OCI-LY1 (cell line): ENCODE results near the gene NAT16.
A peak's percentile ranks its signal among the peaks of the same experiment; 100 is the strongest.

ENCODE experiments used
- H2AFZ ChIP-seq: fragments of 200-600 bp; sonication (generic), shearing (Covaris generic); 2 replicates; pipeline ENCODE4 v1.6.0; 2014; ENCODE audit warnings: antibody characterized with exemption, mild to moderate bottlenecking, low read length
- H3F3A ChIP-seq: fragments of 200-600 bp; sonication (generic), shearing (Covaris generic); 2 replicates; pipeline ENCODE4 v1.6.0; 2014; ENCODE audit warnings: mild to moderate bottlenecking, antibody characterized with exemption, low read length, moderate library complexity; ENCODE audit not compliant: insufficient read depth
- H3K27ac ChIP-seq: fragments of 200-600 bp; sonication (generic); 2 replicates; pipeline ENCODE4 v1.5.1; 2014; ENCODE audit warnings: low read length, mixed run types, mild to moderate bottlenecking, low read depth; ENCODE audit not compliant: poor library complexity, severe bottlenecking
- H3K27me3 ChIP-seq: fragments of 200-600 bp; sonication (generic); 2 replicates; pipeline ENCODE4 v1.6.0; 2014; ENCODE audit warnings: antibody characterized with exemption, mild to moderate bottlenecking, low read length, moderate library complexity; ENCODE audit not compliant: insufficient read depth
- H3K36me3 ChIP-seq: fragments of 200-600 bp; sonication (generic); 2 replicates; pipeline ENCODE4 v1.6.1; 2014; ENCODE audit warnings: mild to moderate bottlenecking, antibody characterized with exemption, low read length, moderate library complexity, mixed read lengths; ENCODE audit not compliant: insufficient read depth
- H3K4me1 ChIP-seq: fragments of 200-600 bp; sonication (generic); 2 replicates; pipeline ENCODE4 v1.5.1; 2014; ENCODE audit warnings: mild to moderate bottlenecking, low read length, moderate library complexity; ENCODE audit not compliant: insufficient read depth, severe bottlenecking
- H3K4me2 ChIP-seq: fragments of 200-600 bp; sonication (generic), shearing (Covaris generic); 2 replicates; pipeline ENCODE4 v1.6.1; 2014; ENCODE audit warnings: low read length
- H3K4me3 ChIP-seq: fragments of 200-600 bp; sonication (generic); 2 replicates; pipeline ENCODE4 v1.5.1; 2014; ENCODE audit warnings: low read length, low read depth, mild to moderate bottlenecking, mixed read lengths; ENCODE audit not compliant: poor library complexity, severe bottlenecking
- H3K79me2 ChIP-seq: fragments of 200-600 bp; shearing (Covaris generic); 2 replicates; pipeline ENCODE4 v1.6.1; 2016; ENCODE audit warnings: mixed run types, low read length, mixed read lengths; ENCODE audit not compliant: insufficient read depth
- H3K9ac ChIP-seq: fragments of 200-600 bp; sonication (generic), shearing (Covaris generic); 2 replicates; pipeline ENCODE4 v1.6.1; 2014; ENCODE audit warnings: mild to moderate bottlenecking, low read length, mixed read lengths
- H3K9me2 ChIP-seq: fragments of 200-600 bp; sonication (generic), shearing (Covaris generic); 2 replicates; pipeline ENCODE4 v1.6.1; 2014; ENCODE audit warnings: low read depth, mild to moderate bottlenecking, low read length, mixed read lengths
- H3K9me3 ChIP-seq: fragments of 200-600 bp; shearing (Covaris generic); 2 replicates; pipeline ENCODE4 v1.6.1; 2014; ENCODE audit warnings: low read length, mixed read lengths
- H4K20me1 ChIP-seq: fragments of 200-600 bp; sonication (generic), shearing (Covaris generic); 2 replicates; pipeline ENCODE4 v1.6.0; 2016; ENCODE audit warnings: mild to moderate bottlenecking, low read length; ENCODE audit not compliant: insufficient read depth
- EZH2 ChIP-seq: fragments of 200-600 bp; sonication (generic), shearing (Covaris generic); IDR thresholded peaks from 2 replicates; pipeline ENCODE4 v1.8.0; 2017; ENCODE audit warnings: borderline replicate concordance, mixed run types, mild to moderate bottlenecking, antibody characterized with exemption, low read length, moderate library complexity, mixed read lengths
- TF ChIP-seq, protein P1 (sequence below): fragments of 200-600 bp; sonication (generic), shearing (Covaris generic); IDR thresholded peaks from 2 replicates; pipeline ENCODE4 v1.5.1; 2017; ENCODE audit warnings: mild to moderate bottlenecking, antibody characterized with exemption, low read length, moderate library complexity, mixed read lengths

The NAT16 gene

DNA sequence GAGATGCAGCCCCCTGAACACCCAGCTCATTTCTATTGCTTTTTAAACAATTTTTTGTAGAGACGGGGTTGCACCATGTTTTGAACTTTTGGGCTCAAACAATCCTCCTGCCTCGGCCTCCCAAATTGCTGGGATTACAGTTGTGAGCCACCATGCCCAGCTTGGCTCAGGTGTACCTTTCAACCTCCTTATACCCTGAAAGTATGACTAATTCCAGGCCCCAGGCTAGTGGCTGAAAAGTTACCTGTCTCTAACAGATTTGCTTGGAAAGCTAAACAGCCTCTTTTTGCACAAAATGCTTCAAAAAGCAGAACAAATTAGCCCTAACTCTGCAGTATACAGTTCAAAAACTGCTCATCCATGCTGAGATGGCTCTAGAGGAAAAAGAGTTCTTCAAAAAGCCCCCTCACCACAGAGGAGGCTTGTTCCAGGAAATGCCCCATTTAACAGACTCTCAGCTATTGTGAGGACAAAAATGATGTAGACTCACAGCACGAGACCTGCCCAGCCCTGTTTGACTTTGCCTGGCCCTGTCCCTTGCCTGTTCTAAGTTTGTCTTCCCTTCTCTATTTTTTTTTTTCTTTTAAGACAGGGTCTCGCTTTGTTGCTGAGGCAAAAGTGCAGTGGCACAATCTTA is 39.2 kb downstream of the NAT16 start:
- Histone ChIP-seq H3K4me3 (no peak overlapping the region), H3K36me3 (no peaks in the 10 kb centered on the region), H3K79me2 (no peaks in the 10 kb centered on the region), H2AFZ (no peak overlapping the region), H3K9me2 (no peaks in the 10 kb centered on the region), H4K20me1 (no peaks in the 10 kb centered on the region), H3K27ac (no peak overlapping the region), H3K4me1 (peaks cover 7% of the 10 kb centered on the region), H3K27me3 (peaks cover 8% of the 10 kb centered on the region; the same call in 1 of the 2 replicates), H3K9me3 (no peaks in the 10 kb centered on the region), H3K4me2 (no peak overlapping the region), H3F3A (no peaks in the 10 kb centered on the region), H3K9ac (no peak overlapping the region)
- TF ChIP-seq, protein P1, sequence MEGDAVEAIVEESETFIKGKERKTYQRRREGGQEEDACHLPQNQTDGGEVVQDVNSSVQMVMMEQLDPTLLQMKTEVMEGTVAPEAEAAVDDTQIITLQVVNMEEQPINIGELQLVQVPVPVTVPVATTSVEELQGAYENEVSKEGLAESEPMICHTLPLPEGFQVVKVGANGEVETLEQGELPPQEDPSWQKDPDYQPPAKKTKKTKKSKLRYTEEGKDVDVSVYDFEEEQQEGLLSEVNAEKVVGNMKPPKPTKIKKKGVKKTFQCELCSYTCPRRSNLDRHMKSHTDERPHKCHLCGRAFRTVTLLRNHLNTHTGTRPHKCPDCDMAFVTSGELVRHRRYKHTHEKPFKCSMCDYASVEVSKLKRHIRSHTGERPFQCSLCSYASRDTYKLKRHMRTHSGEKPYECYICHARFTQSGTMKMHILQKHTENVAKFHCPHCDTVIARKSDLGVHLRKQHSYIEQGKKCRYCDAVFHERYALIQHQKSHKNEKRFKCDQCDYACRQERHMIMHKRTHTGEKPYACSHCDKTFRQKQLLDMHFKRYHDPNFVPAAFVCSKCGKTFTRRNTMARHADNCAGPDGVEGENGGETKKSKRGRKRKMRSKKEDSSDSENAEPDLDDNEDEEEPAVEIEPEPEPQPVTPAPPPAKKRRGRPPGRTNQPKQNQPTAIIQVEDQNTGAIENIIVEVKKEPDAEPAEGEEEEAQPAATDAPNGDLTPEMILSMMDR = no peak
- TF ChIP-seq EZH2 = no peak

- H3K27ac ChIP-seq = no peak overlapping the region
- no peaks in the 10 kb centered on the region for H3K36me3 ChIP-seq
- H4K20me1 ChIP-seq = no peaks in the 10 kb centered on the region
- H3K27me3 ChIP-seq = peaks cover 10% of the 10 kb centered on the region; the same call in 1 of the 2 replicates
- H3K4me2 ChIP-seq = no peak overlapping the region
- H3K4me3 ChIP-seq = no peak overlapping the region
- TF ChIP-seq, protein P1 = no peak
- no peak for TF ChIP-seq EZH2
- H3K79me2 ChIP-seq = no peaks in the 10 kb centered on the region
- H3K9me2 ChIP-seq = no peaks in the 10 kb centered on the region
- no peaks in the 10 kb centered on the region for H3F3A ChIP-seq
- H3K4me1 ChIP-seq = peaks cover 7% of the 10 kb centered on the region
- no peak overlapping the region for H2AFZ ChIP-seq
- no peak overlapping the region for H3K9ac ChIP-seq
- no peaks in the 10 kb centered on the region for H3K9me3 ChIP-seq
Observed at GRCh38 chr7:101140339-101140699, 39.8 kb downstream of the NAT16 start.

DNA sequence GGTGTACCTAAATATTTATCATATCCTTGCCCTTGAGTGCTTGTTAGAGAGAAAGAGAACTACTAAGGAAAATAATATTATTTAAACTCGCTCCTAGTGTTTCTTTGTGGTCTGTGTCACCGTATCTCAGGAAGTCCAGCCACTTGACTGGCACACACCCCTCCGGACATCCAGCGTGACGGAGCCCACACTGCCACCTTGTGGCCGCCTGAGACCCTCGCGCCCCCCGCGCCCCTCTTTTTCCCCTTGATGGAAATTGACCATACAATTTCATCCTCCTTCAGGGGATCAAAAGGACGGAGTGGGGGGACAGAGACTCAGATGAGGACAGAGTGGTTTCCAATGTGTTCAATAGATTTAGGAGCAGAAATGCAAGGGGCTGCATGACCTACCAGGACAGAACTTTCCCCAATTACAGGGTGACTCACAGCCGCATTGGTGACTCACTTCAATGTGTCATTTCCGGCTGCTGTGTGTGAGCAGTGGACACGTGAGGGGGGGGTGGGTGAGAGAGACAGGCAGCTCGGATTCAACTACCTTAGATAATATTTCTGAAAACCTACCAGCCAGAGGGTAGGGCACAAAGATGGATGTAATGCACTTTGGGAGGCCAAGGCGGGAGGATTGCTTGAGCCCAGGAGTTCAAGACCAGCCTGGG is 41.8 kb downstream of the NAT16 start:
- Histone ChIP-seq H3K4me1 (peaks cover 4% of the 10 kb centered on the region), H3K9me3 (no peaks in the 10 kb centered on the region), H3K9me2 (no peaks in the 10 kb centered on the region), H3K4me2 (no peak overlapping the region), H3K4me3 (no peak overlapping the region), H3K79me2 (no peaks in the 10 kb centered on the region), H3K27me3 (peaks cover 12% of the 10 kb centered on the region; the same call in 1 of the 2 replicates), H2AFZ (no peak overlapping the region), H3K27ac (no peak overlapping the region), H3K36me3 (no peaks in the 10 kb centered on the region), H4K20me1 (no peaks in the 10 kb centered on the region), H3F3A (no peaks in the 10 kb centered on the region), H3K9ac (no peak overlapping the region)
- TF ChIP-seq, protein P1 = peak; percentile 98
- no peak for TF ChIP-seq EZH2
